HCT116 (cell line): ENCODE results near the gene TLR1. TPM values are rescaled to one million over a fixed set of nuclear protein-coding genes. Genes with fewer than 3 reads are reported as not detected.

ENCODE experiments used
- ATAC-seq: fragments of 200-7000 bp; cut with Tn5 transposase; 2 replicates; pipeline ENCODE4 v1.9.1; 2020; ENCODE audit warnings: mild to moderate bottlenecking, moderate library complexity
- BruUV-seq: library from RNA; stranded (reverse); fragments of 400-500 nt; replicated peaks from 2 replicates; lab custom pipeline; 2021; lab: Mats Ljungman, UMichigan
- CTCF ChIA-PET: fragments of 300-600 bp; sonication (Branson Sonifier 250); formaldehyde crosslinking; loops from one replicate; lab custom pipeline; 2021; ENCODE audit warnings: antibody characterized with exemption; lab: Charles Lee
- POLR2A ChIA-PET: fragments of 300-600, 350-600 bp; sonication (Branson Sonifier 250); formaldehyde crosslinking; loops from one replicate; lab custom pipeline; 2021; ENCODE audit warnings: antibody characterized with exemption; lab: Charles Lee
- RAD21 ChIA-PET, 2 experiments: fragments of 300-600 bp; sonication (Branson Sonifier 250); formaldehyde crosslinking; loops; one replicate each; lab custom pipeline; 2023; ENCODE audit warnings: low total read pairs in 2 of 2; ENCODE audit not compliant: uncharacterized antibody in 2 of 2, unreplicated experiment in 2 of 2, low non-redundant PET in 1 of 2; lab: Charles Lee
- DNase-seq: peaks from one replicate; pipeline ENCODE4 v3.0.0-alpha.2; 2010; ENCODE audit warnings: low read depth, low spot score
- H2AFZ ChIP-seq: fragments of 200-600 bp; shearing (Covaris generic), sonication (generic); 2 replicates; pipeline ENCODE4 v1.6.1; 2017; ENCODE audit warnings: low read depth, mixed run types, mixed read lengths, antibody characterized with exemption, low read length; ENCODE audit not compliant: poor library complexity, severe bottlenecking
- H3K27ac ChIP-seq: 2 replicates; pipeline ENCODE4 v1.5.1; 2012; ENCODE audit warnings: low read depth, low read length
- H3K27me3 ChIP-seq: fragments of 200-600 bp; sonication (generic); 2 replicates; pipeline ENCODE4 v1.6.1; 2016; ENCODE audit warnings: mixed run types, low read length, mixed read lengths; ENCODE audit not compliant: insufficient read depth
- H3K36me3 ChIP-seq, 2 experiments: fragments of 200-500 bp in 1 of 2; fragments of 200-600 bp in 1 of 2; sonication (Bioruptor generic) in 1 of 2; sonication (generic) in 1 of 2; 2 replicates each; pipeline versions ENCODE4 v1.5.1 to v1.6.1; 2014 to 2016; ENCODE audit warnings: low read length in 2 of 2, inconsistent platforms in 1 of 2, mixed read lengths in 1 of 2, mixed run types in 1 of 2; ENCODE audit not compliant: insufficient read depth in 2 of 2, control insufficient read depth in 1 of 2
- H3K4me1 ChIP-seq, 2 experiments: fragments of 200-600 bp in 1 of 2; sonication (generic) in 1 of 2; 2 replicates each; pipeline versions ENCODE4 v1.5.1 to v1.6.1; 2012 to 2017; ENCODE audit warnings: low read length in 2 of 2, inconsistent platforms in 1 of 2, mild to moderate bottlenecking in 1 of 2, mixed read lengths in 1 of 2, mixed run types in 1 of 2, moderate library complexity in 1 of 2; ENCODE audit not compliant: insufficient read depth in 2 of 2, control insufficient read depth in 1 of 2
- H3K4me2 ChIP-seq: fragments of 200-600 bp; sonication (generic); 2 replicates; pipeline ENCODE4 v1.6.1; 2017; ENCODE audit warnings: mixed run types, low read length, mixed read lengths
- H3K4me3 ChIP-seq, 2 experiments: fragments of 200-600 bp in 1 of 2; sonication (generic) in 1 of 2; replicated peaks in 1 of 2; 2 replicates each; pipeline ENCODE4 v1.5.1; 2011 to 2016; ENCODE audit warnings: low read length in 2 of 2, control low read depth in 1 of 2, low read depth in 1 of 2, mild to moderate bottlenecking in 1 of 2, mixed read lengths in 1 of 2, mixed run types in 1 of 2
- H3K79me2 ChIP-seq: fragments of 200-600 bp; sonication (generic); 2 replicates; pipeline ENCODE4 v1.6.1; 2017; ENCODE audit warnings: mild to moderate bottlenecking, mixed run types, low read length, moderate library complexity, mixed read lengths; ENCODE audit not compliant: insufficient read depth
- H3K9ac ChIP-seq: fragments of 200-600 bp; sonication (generic); 2 replicates; pipeline ENCODE4 v1.6.1; 2016; ENCODE audit warnings: low read length, mixed read lengths
- H3K9me2 ChIP-seq: fragments of 200-600 bp; sonication (generic), shearing (Covaris generic); 2 replicates; pipeline ENCODE4 v1.6.1; 2017; ENCODE audit warnings: mixed run types, mild to moderate bottlenecking, moderate library complexity; ENCODE audit not compliant: insufficient read depth
- H3K9me3 ChIP-seq, 2 experiments: fragments of 200-500 bp in 1 of 2; fragments of 200-600 bp in 1 of 2; sonication (Bioruptor generic) in 1 of 2; sonication (generic) in 1 of 2; 2 replicates each; pipeline ENCODE4 v1.6.1; 2014 to 2017; ENCODE audit warnings: low read length in 2 of 2, mixed read lengths in 2 of 2, inconsistent platforms in 1 of 2, low read depth in 1 of 2, mild to moderate bottlenecking in 1 of 2, mixed run types in 1 of 2, moderate library complexity in 1 of 2; ENCODE audit not compliant: control insufficient read depth in 1 of 2, insufficient read depth in 1 of 2
- H4K20me1 ChIP-seq: fragments of 200-600 bp; sonication (generic), shearing (Covaris generic); 2 replicates; pipeline ENCODE4 v1.6.1; 2017; ENCODE audit warnings: mixed run types, mild to moderate bottlenecking, moderate library complexity; ENCODE audit not compliant: insufficient read depth
- CBX3 ChIP-seq: IDR thresholded peaks from 2 replicates; pipeline ENCODE4 v1.6.1; 2012; ENCODE audit warnings: low read depth
- CEBPB ChIP-seq: IDR thresholded peaks from 2 replicates; pipeline ENCODE4 v1.6.1; 2012; ENCODE audit warnings: low read depth
- CTCF ChIP-seq, 3 experiments: fragments of 200-600 bp in 1 of 3; sonication (generic) in 1 of 3; IDR thresholded peaks in 2 of 3; conservative IDR thresholded peaks in 1 of 3; 2 replicates each; pipeline ENCODE4 v1.5.1; 2012 to 2017; ENCODE audit warnings: low read depth in 2 of 3, low read length in 2 of 3, antibody characterized with exemption in 1 of 3, borderline replicate concordance in 1 of 3, control low read depth in 1 of 3, mild to moderate bottlenecking in 1 of 3, mixed read lengths in 1 of 3, mixed run types in 1 of 3, moderate library complexity in 1 of 3; ENCODE audit not compliant: insufficient read depth in 1 of 3
- EGR1 ChIP-seq: IDR thresholded peaks from 2 replicates; pipeline ENCODE4 v1.6.1; 2012; ENCODE audit warnings: low read depth
- FOSL1 ChIP-seq: IDR thresholded peaks from 2 replicates; pipeline ENCODE4 v1.6.1; 2012; ENCODE audit warnings: low read depth
- JUND ChIP-seq: IDR thresholded peaks from 2 replicates; pipeline ENCODE4 v1.6.1; 2012
- POLR2A ChIP-seq: IDR thresholded peaks from 2 replicates; pipeline ENCODE4 v1.7.0; 2011; ENCODE audit warnings: borderline replicate concordance; ENCODE audit not compliant: insufficient read depth, insufficient read length; ENCODE audit errors: extremely low read depth
- POLR2AphosphoS5 ChIP-seq: IDR thresholded peaks from 2 replicates; pipeline ENCODE4 v1.6.1; 2011; ENCODE audit warnings: mild to moderate bottlenecking, low read depth, low read length, moderate library complexity
- RAD21 ChIP-seq: IDR thresholded peaks from 2 replicates; pipeline ENCODE4 v1.6.1; 2012; ENCODE audit warnings: low read depth, mild to moderate bottlenecking
- SP1 ChIP-seq: IDR thresholded peaks from 2 replicates; pipeline ENCODE4 v1.6.1; 2012; ENCODE audit warnings: low read depth
- TCF7L2 ChIP-seq: IDR thresholded peaks from 2 replicates; pipeline ENCODE4 v1.7.0; 2011; ENCODE audit warnings: borderline replicate concordance, inconsistent platforms; ENCODE audit not compliant: insufficient read depth, insufficient read length; ENCODE audit errors: extremely low read depth
- ZFX ChIP-seq: fragments of 450-650 bp; IDR thresholded peaks from 2 replicates; pipeline ENCODE4 v1.6.1; 2017
- ZNF274 ChIP-seq: fragments of 200-500 bp; sonication (Bioruptor generic); IDR thresholded peaks from 2 replicates; pipeline ENCODE4 v1.6.1; 2014; ENCODE audit warnings: mild to moderate bottlenecking, low read depth, low read length, inconsistent platforms
- intact Hi-C: fragments of 100-400 bp; cut with micrococcal nuclease; formaldehyde crosslinking; loops from 2 replicates; pipeline ENCODE4 v1.10.0; 2022
- total RNA-seq: library from RNA; stranded (reverse); gene quantifications from one replicate; pipeline ENCODE4 v1.2.1, GENCODE V29; 2021; ENCODE audit not compliant: unreplicated experiment
- TF ChIP-seq, protein P1 (sequence below): IDR thresholded peaks from 2 replicates; pipeline ENCODE4 v1.6.1; 2012

TLR1 gene
- total RNA-seq, 1 experiment from 2014 or later, result 1.4 TPM

GRCh38 chr4:38821739-38822138, 17.1 kb upstream of the TLR1 start (continued):
- TF ChIP-seq, protein P1, sequence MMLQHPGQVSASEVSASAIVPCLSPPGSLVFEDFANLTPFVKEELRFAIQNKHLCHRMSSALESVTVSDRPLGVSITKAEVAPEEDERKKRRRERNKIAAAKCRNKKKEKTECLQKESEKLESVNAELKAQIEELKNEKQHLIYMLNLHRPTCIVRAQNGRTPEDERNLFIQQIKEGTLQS, result no peak
- TF ChIP-seq CBX3 (no peak), CEBPB (no peak), CTCF (IDR thresholded peaks at IDR 0.05 in 2 of 3, conservative IDR thresholded peaks at IDR 0.05 in 1 of 3; ENCODE audit: borderline replicate concordance in 1 of 3, insufficient read depth in 1 of 3, low read depth in 2 of 3, low read length in 2 of 3) (no peak), SP1 (no peak), TCF7L2 (no peak), POLR2A (no peak), EGR1 (no peak), POLR2AphosphoS5 (no peak), RAD21 (no peak), FOSL1 (no peak), JUND (no peak), ZNF274 (no peak), ZFX (no peak)

GRCh38 chr4:38820329-38821061, 15.9 kb upstream of the TLR1 start:
- H3K9me3 ChIP-seq, result no peaks in the 10 kb centered on the region
- H3K27ac ChIP-seq, result no peak overlapping the region
- intact Hi-C loops, result no loop called here
- H3K9me2 ChIP-seq, result no peaks in the 10 kb centered on the region
- no peaks in the 10 kb centered on the region for H3K27me3 ChIP-seq
- ChIA-PET RAD21 (no interaction called here), CTCF (no interaction called here), POLR2A (no interaction called here)
- DNase-seq (no peak), ATAC-seq (no peak)
- BruUV-seq, result no TSS peak
- no peaks in the 10 kb centered on the region for H3K4me1 ChIP-seq
- no peak overlapping the region for H2AFZ ChIP-seq
- H3K4me3 ChIP-seq, result no peak overlapping the region
- TF ChIP-seq CTCF (IDR thresholded peaks at IDR 0.05 in 2 of 3, conservative IDR thresholded peaks at IDR 0.05 in 1 of 3; ENCODE audit: borderline replicate concordance in 1 of 3, insufficient read depth in 1 of 3, low read depth in 2 of 3, low read length in 2 of 3), result no peak
- no peak overlapping the region for H3K4me2 ChIP-seq
- H3K9ac ChIP-seq, result no peak overlapping the region
- no peaks in the 10 kb centered on the region for H3K36me3 ChIP-seq
- no peaks in the 10 kb centered on the region for H3K79me2 ChIP-seq
- H4K20me1 ChIP-seq, result no peaks in the 10 kb centered on the region
